Stimulated activated CD8-positive, alpha-beta memory T cell treated with anti-CD3 and anti-CD28 coated beads, Interleukin-4, amount 100 ng/mL, for 24 hours (primary cell): ENCODE data around the gene ELL.

Experiments
- DNase-seq: peaks from one replicate; pipeline ENCODE4 v3.0.0-alpha.2; 2020; ENCODE audit warnings: low read depth

The ELL gene

GRCh38 chr19:18488838-18489626, 32.8 kb downstream of the ELL start:
- no peak for DNase-seq

GRCh38 chr19:18488403-18488723, 33.5 kb downstream of the ELL start:
- DNase-seq = no peak

GRCh38 chr19:18487576-18488402, 34.1 kb downstream of the ELL start:
- no peak for DNase-seq

DNA sequence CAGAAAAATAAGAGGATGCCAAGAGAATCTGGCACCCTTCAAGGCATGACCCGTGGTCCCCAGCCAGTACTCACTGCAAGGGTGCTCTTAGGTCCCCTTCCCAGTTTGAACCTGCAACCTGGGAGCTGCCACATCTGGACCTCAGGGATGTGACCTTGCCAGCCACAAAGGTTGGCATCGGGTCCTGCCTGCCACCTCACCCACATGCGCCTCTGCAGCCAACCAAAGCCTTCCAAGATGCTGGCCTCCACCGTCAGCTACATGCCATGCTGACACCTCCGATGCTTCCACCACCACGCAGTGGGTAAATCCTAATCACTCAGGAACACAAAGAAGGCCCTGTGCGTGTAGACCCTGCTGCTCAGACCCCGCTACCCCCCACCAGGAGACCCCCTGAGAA, 35.1 kb downstream of the ELL start:
- no peak for DNase-seq

DNA sequence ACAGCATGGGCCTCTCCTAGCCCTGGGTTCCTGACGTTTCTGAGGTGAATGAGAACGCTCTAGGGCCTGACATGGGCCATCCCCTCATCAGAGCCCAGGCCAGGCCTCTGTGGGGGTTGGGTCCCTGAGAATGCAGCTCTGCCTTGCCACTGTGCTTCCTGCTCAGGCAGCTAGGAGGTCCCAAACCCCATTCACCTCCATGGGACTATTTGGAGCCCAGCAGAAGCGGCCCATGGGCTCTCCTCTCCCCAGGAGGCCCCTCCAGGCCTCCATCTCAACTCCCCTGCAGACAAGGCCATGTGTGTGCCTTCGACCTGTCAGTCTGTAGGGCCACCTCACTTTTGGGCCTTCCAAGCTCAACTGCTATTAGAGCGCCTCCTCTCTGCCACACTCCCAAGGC, 36.9 kb downstream of the ELL start:
- no peak for DNase-seq

DNA sequence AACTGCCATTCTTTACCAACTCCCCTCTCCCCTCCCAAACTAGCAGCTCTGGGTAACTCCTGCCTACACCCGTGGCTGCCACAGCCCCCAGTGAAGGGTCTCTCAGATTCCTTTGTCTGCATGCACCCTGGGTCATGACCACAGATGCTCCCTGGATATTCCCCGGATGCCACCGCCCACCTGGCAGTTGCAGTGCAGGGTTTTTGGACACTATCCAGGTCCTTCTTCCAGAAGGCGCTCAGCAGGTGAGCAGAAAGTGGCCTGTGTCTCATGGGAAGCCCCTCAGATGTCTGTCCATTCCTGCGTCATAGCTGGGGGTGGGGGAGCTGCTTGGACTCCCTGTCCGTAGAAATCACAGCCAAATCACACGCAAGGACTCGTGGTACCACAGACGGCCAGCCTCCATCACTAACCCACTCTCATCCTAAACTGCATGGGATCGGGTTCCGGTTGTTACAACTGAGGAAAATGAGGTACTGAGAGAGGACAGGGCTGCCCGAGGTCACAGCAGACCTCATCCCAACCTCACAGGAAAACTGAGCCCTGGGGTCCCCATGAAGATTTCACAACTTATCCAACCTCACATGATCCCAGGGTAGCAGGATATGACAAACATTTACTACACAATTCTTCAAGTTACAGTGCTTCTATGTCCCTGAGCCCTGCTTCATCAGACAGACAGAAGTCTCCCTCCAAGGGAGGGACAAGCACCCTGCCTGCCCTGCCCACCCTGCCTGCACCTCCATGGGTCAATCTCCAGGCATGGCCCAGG, 38.6 kb downstream of the ELL start:
- DNase-seq = no peak

GRCh38 chr19:18481505-18482222, 40.2 kb downstream of the ELL start:
- no peak for DNase-seq

DNA sequence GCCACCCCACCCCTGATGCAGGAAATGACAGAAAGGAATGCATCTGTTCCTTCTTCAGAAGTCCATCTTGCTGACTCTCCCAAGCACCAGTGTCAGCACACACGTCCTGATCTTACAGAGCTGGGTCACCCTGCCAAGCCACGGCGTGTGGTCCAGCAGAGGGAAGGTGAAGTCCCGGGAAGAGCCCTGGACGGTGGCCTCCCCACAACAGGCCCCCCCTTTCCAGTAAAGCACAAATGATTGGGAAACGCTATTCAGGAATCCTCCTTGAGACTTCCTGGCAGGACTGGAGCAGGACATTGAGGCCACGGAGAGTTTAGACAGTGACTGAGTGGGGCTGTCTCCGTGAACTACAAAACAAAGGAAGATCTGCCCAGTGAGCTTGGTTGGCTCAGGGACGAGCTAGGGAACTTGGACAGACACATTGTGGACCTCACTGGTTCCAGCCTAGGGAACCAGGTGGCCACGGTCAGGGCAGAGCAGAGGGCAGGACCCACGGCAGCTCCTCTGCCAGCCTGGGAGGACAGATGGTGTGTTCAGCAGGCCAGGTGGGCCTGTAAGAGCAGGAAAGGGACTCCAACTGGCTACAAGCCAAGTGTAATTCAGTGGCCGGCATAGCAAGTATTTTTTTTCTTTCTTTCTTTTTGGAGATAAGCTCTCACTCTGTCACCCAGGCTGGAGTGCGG, 41.7 kb downstream of the ELL start:
- DNase-seq = no peak

DNA sequence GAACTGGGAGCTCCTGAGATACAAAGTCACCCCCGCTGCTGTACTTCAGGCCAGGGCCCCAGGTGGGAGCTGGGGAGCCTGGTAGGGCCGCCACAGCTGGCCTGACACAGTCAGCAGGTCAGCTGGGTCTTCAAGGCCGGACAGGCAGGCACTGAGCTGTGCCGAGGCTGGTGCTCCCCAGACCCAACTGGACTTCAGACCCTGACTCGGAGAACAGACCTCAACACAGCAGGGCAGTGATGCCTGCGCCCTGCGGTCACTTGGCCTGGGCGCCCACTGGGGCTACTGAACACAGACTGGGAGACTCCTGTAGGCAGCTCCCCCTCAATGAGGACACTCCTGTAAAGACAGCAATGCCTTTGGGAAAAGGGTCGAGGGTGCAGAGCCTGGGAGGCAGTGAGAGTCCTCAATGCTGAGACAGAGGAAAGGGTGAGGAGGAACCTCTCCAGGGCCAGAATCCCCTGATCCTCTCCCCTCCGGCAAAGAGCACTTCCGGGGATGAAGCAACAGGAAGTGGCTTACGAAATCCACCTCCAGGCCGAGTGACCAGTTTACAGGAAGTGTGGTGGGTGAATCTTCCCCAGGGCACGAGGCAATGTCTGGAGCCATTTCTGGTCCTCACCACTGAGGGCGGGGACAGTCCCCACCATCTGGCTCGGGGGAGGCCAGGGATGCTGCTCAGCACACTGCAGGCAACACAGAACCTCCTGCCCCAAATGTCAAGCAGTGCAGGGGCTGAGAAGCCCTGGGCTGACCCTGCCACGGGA, 43.1 kb downstream of the ELL start:
- DNase-seq = peak; percentile 62

- no peak for DNase-seq
Observed at GRCh38 chr19:18477974-18478373, 43.9 kb downstream of the ELL start.

DNA sequence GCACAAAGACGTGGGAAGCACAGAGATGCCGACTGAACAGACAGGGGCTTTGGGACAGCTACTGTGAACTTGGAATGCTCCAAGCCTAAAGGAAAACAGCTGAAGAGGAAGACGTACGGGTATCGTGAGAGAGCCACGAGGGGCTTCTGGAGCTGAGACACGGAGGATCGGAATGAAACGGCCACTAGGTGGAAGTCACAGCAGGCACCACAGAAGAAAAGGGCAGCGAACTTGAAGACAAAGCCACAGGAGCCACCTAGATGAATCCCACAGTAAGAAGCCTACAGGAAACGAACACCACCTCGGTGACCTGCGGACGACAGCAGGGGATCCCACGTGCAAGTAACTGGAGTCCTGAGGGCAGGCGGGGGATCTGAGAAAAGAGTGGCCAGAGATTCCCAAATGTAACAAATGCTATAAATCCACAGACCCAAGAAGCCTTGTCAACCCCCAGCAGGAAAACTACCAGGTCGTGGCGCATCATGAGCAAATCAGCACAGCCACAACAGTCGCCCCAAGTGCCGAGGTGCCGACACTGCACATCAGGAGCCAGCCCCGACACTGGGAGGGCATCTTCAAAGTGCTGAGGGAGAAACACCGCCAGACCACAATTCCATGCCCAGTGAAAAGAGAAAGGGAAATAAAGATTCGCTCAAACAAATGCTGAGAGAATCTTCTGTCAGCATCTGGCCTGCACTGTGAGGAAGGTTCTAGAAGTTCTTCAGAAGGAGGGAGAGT, 44.7 kb downstream of the ELL start:
- DNase-seq = no peak

- no peak for DNase-seq
Observed at GRCh38 chr19:18476507-18477041, 45.3 kb downstream of the ELL start.

- no peak for DNase-seq
Observed at GRCh38 chr19:18475762-18476331, 46.0 kb downstream of the ELL start.

DNA sequence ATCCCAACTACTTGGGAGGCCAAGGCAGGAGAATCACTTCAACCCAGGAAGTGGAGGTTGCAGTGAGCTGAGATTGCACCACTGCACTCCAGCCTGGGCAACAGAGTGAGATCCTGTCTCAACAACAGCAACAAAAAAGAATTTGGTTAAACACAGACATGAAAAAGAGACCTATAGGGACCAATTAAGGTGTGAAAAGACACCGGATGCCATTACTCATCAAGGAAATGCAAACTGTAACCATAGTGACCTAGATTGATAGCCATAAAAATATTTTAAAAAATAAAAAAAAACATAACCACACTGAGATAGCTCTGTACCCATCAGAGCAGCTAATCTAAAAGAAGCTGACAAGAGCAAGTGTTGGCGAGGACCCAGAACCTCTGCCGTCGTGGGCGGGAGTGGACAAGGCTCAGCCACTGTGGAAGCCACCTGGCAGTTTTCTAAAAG, 46.8 kb downstream of the ELL start:
- DNase-seq = no peak

GRCh38 chr19:18474366-18474887, 47.4 kb downstream of the ELL start:
- no peak for DNase-seq

- DNase-seq = no peak
Observed at GRCh38 chr19:18473706-18474087, 48.2 kb downstream of the ELL start.

DNA sequence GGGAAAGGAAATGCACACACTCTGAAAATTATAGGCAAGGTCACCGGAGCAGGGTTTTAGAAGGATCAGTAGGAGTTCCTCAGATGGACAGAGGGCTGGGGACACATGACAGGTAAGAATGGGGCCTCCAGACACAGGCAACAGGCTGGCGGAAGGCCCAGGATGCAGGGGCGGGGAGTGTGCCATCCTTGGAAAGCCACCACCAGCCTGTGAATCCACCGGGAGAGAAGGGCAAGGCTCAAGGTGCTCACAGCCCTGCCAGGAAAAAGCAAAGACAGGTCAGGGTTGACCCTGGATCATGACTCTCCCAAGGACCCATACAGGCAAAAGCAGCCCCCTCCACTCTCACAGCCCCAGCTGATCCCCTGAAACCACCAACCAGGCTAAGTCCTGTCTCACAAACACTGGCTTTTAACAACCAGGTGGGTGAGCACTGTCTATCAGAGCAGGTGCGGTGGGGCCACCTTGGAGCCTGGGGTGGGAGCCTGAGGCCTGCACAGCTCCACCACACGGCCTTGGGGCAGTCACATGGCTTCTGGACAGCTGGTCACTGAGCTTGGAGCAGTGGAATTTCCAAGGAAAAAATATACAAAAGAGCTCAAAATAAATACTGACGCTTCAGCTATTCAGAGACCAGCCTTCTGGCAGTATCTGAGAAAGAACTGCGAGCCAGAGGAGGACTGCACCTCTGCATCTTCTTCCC, 48.7 kb downstream of the ELL start:
- DNase-seq = no peak

GRCh38 chr19:18470787-18471186, 51.1 kb downstream of the ELL start:
- no peak for DNase-seq
